ENCODE measurements around the gene TEX28. TPM values are rescaled to one million over a fixed set of nuclear protein-coding genes. Genes with fewer than 3 reads are reported as not detected.

TEX28 gene, protein sequence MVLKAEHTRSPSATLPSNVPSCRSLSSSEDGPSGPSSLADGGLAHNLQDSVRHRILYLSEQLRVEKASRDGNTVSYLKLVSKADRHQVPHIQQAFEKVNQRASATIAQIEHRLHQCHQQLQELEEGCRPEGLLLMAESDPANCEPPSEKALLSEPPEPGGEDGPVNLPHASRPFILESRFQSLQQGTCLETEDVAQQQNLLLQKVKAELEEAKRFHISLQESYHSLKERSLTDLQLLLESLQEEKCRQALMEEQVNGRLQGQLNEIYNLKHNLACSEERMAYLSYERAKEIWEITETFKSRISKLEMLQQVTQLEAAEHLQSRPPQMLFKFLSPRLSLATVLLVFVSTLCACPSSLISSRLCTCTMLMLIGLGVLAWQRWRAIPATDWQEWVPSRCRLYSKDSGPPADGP
- total RNA-seq (2022; extraction: Qiagen RNA extraction; ENCODE audit: low read depth) = not detected in 5 replicates

DNA sequence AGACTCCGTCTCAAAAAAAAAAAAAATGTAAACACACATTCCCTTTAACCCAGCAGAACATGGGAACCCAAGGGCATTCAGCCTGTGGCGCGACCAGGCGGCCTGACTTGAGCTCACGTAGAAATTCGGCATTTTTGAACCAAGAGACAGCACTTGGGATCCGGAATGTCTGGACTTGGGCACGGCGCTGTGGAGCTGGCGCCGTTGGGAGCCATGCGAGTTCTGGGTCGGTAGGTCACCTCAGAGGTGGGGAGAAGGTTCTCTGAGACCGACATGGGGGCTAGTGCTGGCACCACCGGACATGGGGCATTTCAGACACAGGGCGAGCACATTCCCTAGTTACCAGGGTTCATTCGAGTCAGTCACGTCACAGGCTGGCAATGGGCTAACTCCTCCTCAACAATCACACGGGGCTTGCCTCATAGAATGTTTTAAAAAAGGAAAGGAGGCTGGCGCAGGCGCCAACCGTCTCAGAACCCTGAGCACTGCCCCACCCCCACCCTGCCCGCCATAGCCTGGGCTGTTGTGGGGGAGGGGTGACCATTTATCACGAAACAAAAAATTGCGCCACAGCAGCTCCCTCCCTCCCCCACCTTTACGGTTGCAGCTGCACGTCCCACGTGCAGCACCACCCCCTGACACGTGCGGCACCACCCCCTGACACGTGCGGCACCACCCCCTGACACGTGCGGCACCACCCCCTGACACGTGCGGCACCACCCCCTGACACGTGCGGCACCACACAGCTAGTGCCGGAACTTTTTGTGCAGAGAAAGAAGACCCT is at the start of gene TEX28:
Gene TEX28 (minus strand): TSS at position 334 of the 784 bp plus-strand sequence. CDS start 3,007 bp downstream, outside the sequence.

DNA sequence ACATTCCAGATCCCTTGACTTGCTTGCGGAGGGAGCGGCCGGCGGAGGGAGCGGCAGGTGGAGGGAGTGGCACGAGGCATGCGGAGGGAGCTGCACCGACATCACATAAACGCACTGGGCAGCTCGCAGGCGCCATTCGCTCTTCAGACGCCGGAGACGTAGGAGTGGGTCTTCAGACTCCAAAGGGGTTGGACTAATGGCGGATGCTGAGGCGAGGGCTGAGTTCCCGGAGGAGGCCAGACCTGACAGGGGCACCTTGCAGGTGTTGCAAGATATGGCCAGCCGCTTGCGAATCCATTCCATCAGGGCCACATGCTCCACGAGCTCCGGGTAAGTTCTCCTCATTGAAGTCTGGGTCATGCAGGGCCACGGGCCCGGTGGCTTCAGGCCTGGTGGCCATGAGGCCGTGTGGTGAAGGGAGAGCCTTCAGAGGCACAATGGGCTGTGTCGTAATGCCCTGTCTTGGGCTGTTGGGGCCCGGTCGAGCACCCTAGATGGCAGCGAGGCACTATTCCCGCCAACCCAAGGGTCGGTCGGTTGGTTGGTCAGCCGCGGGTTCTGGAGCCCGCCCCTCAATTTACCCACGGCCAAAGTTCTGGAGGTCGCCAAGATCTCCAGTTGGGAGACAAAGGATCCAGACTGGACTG is 863 bp upstream of the TEX28 start, which contains the start of gene TKTL1:
Gene TKTL1 (plus strand): TSS at position 132 of the 647 bp plus-strand sequence. CDS start 65 bp downstream, at position 197.

DNA sequence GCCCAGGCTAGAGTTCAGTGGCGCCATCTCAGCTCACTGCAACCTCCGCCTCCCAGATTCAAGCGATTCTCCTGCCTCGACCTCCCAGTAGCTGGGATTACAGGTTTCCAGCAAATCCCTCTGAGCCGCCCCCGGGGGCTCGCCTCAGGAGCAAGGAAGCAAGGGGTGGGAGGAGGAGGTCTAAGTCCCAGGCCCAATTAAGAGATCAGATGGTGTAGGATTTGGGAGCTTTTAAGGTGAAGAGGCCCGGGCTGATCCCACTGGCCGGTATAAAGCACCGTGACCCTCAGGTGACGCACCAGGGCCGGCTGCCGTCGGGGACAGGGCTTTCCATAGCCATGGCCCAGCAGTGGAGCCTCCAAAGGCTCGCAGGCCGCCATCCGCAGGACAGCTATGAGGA is 37.6 kb downstream of the TEX28 start, which contains the start of gene OPN1MW3:
Gene OPN1MW3 (plus strand): TSS at position 301 of the 400 bp plus-strand sequence. CDS start 38 bp downstream, at position 339.

Other genes with a start within 250 kb of the TEX28 start
- gene MECP2, start 197.4 kb downstream of the TEX28 start, total RNA-seq (2022; extraction: Qiagen RNA extraction; ENCODE audit: low read depth) = 14.2 to 23.1 TPM (median 18.0 TPM) in 5 replicates
- not detected in 5 replicates for gene OPN1LW, start 150.9 kb downstream of the TEX28 start, total RNA-seq (2022; extraction: Qiagen RNA extraction; ENCODE audit: low read depth)
- not detected in 5 replicates for gene OPN1MW, start 112.5 kb downstream of the TEX28 start, total RNA-seq (2022; extraction: Qiagen RNA extraction; ENCODE audit: low read depth)
- gene OPN1MW2, start 75.4 kb downstream of the TEX28 start, total RNA-seq (2022; extraction: Qiagen RNA extraction; ENCODE audit: low read depth) = not detected in 5 replicates
- not detected in 5 replicates for gene OPN1MW3, start 37.5 kb downstream of the TEX28 start, total RNA-seq (2022; extraction: Qiagen RNA extraction; ENCODE audit: low read depth)
- gene TKTL1, start 671 bp upstream of the TEX28 start, total RNA-seq (2022; extraction: Qiagen RNA extraction; ENCODE audit: low read depth) = not detected in 5 replicates
- 1,086 to 1,787 TPM (median 1,647 TPM) in 5 replicates for gene FLNA, start 79.5 kb upstream of the TEX28 start, total RNA-seq (2022; extraction: Qiagen RNA extraction; ENCODE audit: low read depth)
- gene EMD, start 84.2 kb upstream of the TEX28 start, total RNA-seq (2022; extraction: Qiagen RNA extraction; ENCODE audit: low read depth) = 129 to 165 TPM (median 156 TPM) in 5 replicates
- gene RPL10, start 103.3 kb upstream of the TEX28 start, total RNA-seq (2022; extraction: Qiagen RNA extraction; ENCODE audit: low read depth) = 4,540 to 5,428 TPM (median 5,078 TPM) in 5 replicates
- gene DNASE1L1, start 114.1 kb upstream of the TEX28 start, total RNA-seq (2022; extraction: Qiagen RNA extraction; ENCODE audit: low read depth) = 21.0 to 37.2 TPM (median 29.7 TPM) in 5 replicates
- 27.8 to 42.7 TPM (median 37.9 TPM) in 5 replicates for gene TAFAZZIN, start 116.4 kb upstream of the TEX28 start, total RNA-seq (2022; extraction: Qiagen RNA extraction; ENCODE audit: low read depth)
- gene ATP6AP1, start 133.6 kb upstream of the TEX28 start, total RNA-seq (2022; extraction: Qiagen RNA extraction; ENCODE audit: low read depth) = 63.7 to 111 TPM (median 109 TPM) in 5 replicates
- 77.9 to 119 TPM (median 111 TPM) in 5 replicates for gene GDI1, start 142.0 kb upstream of the TEX28 start, total RNA-seq (2022; extraction: Qiagen RNA extraction; ENCODE audit: low read depth)
- gene FAM50A, start 149.0 kb upstream of the TEX28 start, total RNA-seq (2022; extraction: Qiagen RNA extraction; ENCODE audit: low read depth) = 99.3 to 131 TPM (median 117 TPM) in 5 replicates
- gene PLXNA3, start 163.2 kb upstream of the TEX28 start, total RNA-seq (2022; extraction: Qiagen RNA extraction; ENCODE audit: low read depth) = 5.9 to 24.3 TPM (median 12.7 TPM) in 5 replicates
- gene LAGE3, start 184.2 kb upstream of the TEX28 start, total RNA-seq (2022; extraction: Qiagen RNA extraction; ENCODE audit: low read depth) = 38.8 to 73.0 TPM (median 64.3 TPM) in 5 replicates
- gene UBL4A, start 191.5 kb upstream of the TEX28 start, total RNA-seq (2022; extraction: Qiagen RNA extraction; ENCODE audit: low read depth) = 53.0 to 75.0 TPM (median 69.6 TPM) in 5 replicates
- gene SLC10A3, start 195.5 kb upstream of the TEX28 start, total RNA-seq (2022; extraction: Qiagen RNA extraction; ENCODE audit: low read depth) = 24.7 to 44.4 TPM (median 43.2 TPM) in 5 replicates
- 27.7 to 49.1 TPM (median 46.5 TPM) in 5 replicates for gene FAM3A, start 221.1 kb upstream of the TEX28 start, total RNA-seq (2022; extraction: Qiagen RNA extraction; ENCODE audit: low read depth)